Germinal center (tissue), 1 donor: ENCODE measurements around the gene MOK.

Source experiments
- DNase-seq: peaks from one replicate; pipeline ENCODE4 v3.0.0; 2012; ENCODE audit warnings: mixed read lengths, low spot score

Gene MOK

GRCh38 chr14:102283631-102284129 is 21.3 kb downstream of the MOK start:
- DNase-seq = no peak

GRCh38 chr14:102282751-102283465 is 22.1 kb downstream of the MOK start:
- DNase-seq = no peak

- no peak for DNase-seq
Measured at GRCh38 chr14:102280376-102280962, 24.5 kb downstream of the MOK start.

- no peak for DNase-seq
Measured at GRCh38 chr14:102279688-102280348, 25.1 kb downstream of the MOK start.

- DNase-seq = no peak
Measured at GRCh38 chr14:102279282-102279681, 25.7 kb downstream of the MOK start.

GRCh38 chr14:102278631-102278935 is 26.4 kb downstream of the MOK start:
- DNase-seq = no peak

GRCh38 chr14:102277874-102278630 is 26.9 kb downstream of the MOK start:
- no peak for DNase-seq

GRCh38 chr14:102275866-102276265 is 29.1 kb downstream of the MOK start:
- no peak for DNase-seq

- no peak for DNase-seq
Measured at GRCh38 chr14:102272392-102272791, 32.6 kb downstream of the MOK start.

- DNase-seq = no peak
Measured at GRCh38 chr14:102264775-102265174, 40.2 kb downstream of the MOK start.

GRCh38 chr14:102264355-102264754 is 40.6 kb downstream of the MOK start:
- no peak for DNase-seq

GRCh38 chr14:102262929-102263462 is 42.0 kb downstream of the MOK start:
- no peak for DNase-seq

- no peak for DNase-seq
Measured at GRCh38 chr14:102258136-102258535, 46.8 kb downstream of the MOK start.

GRCh38 chr14:102256716-102257115 is 48.2 kb downstream of the MOK start:
- no peak for DNase-seq

GRCh38 chr14:102255401-102256190 is 49.4 kb downstream of the MOK start:
- DNase-seq = no peak

- DNase-seq = no peak
Measured at GRCh38 chr14:102252834-102253801, 51.8 kb downstream of the MOK start.

- DNase-seq = no peak
Measured at GRCh38 chr14:102251161-102251560, 53.8 kb downstream of the MOK start.

- no peak for DNase-seq
Measured at GRCh38 chr14:102250636-102251035, 54.3 kb downstream of the MOK start.

GRCh38 chr14:102249981-102250380 is 55.0 kb downstream of the MOK start:
- no peak for DNase-seq

- DNase-seq = no peak
Measured at GRCh38 chr14:102249041-102249440, 55.9 kb downstream of the MOK start.
